Endothelial cell of umbilical vein (primary cell): ENCODE results near the gene ZNF341. TPM values are rescaled to one million over a fixed set of nuclear protein-coding genes. Genes with fewer than 3 reads are reported as not detected.

Experiments
- BruUV-seq: library from RNA; stranded (reverse); fragments of 400-500 nt; replicated peaks from 2 replicates; lab custom pipeline; 2021; lab: Mats Ljungman, UMichigan
- CTCF ChIA-PET: fragments of 300-600, 350-600 bp; sonication (Branson Sonifier 250); formaldehyde crosslinking; loops from one replicate; lab custom pipeline; 2021; ENCODE audit warnings: antibody characterized with exemption, inconsistent platforms; lab: Charles Lee
- POLR2A ChIA-PET: fragments of 300-600, 350-600 bp; sonication (Branson Sonifier 250); formaldehyde crosslinking; loops from one replicate; lab custom pipeline; 2021; ENCODE audit warnings: antibody characterized with exemption, inconsistent platforms; lab: Charles Lee
- DNase-seq: peaks from one replicate; pipeline ENCODE4 v3.0.0-alpha.2; 2011; ENCODE audit warnings: low read depth, low spot score
- FAIRE-seq: peaks from 2 replicates; lab custom pipeline; 2011; peaks lifted over from hg19 to GRCh38; lab: Jason Lieb, UNC
- H2AFZ ChIP-seq: 2 replicates; pipeline ENCODE4 v1.6.0; 2012; ENCODE audit warnings: low read depth, low read length, control low read depth, inconsistent platforms
- H3K27ac ChIP-seq: 2 replicates; pipeline ENCODE4 v1.5.1; 2011; ENCODE audit warnings: low read depth, mild to moderate bottlenecking, control low read depth, low read length, moderate library complexity; ENCODE audit not compliant: insufficient read depth
- H3K27me3 ChIP-seq, 2 experiments: 2 replicates each; pipeline versions ENCODE4 v1.6.0 to v1.6.1; 2011; ENCODE audit warnings: low read length in 2 of 2, mixed read lengths in 1 of 2; ENCODE audit not compliant: control insufficient read depth in 2 of 2, insufficient read depth in 2 of 2
- H3K36me3 ChIP-seq, 2 experiments: 2 replicates in 1 of 2; 3 replicates in 1 of 2; pipeline ENCODE4 v1.5.1; 2011; ENCODE audit warnings: low read length in 2 of 2, mild to moderate bottlenecking in 1 of 2, moderate library complexity in 1 of 2; ENCODE audit not compliant: control insufficient read depth in 2 of 2, insufficient read depth in 2 of 2; ENCODE audit errors: extremely low read depth in 1 of 2
- H3K4me1 ChIP-seq: 3 replicates; pipeline ENCODE4 v1.5.1; 2011; ENCODE audit warnings: mild to moderate bottlenecking, low read length; ENCODE audit not compliant: control insufficient read depth, insufficient read depth; ENCODE audit errors: extremely low read depth
- H3K4me2 ChIP-seq: 2 replicates; pipeline ENCODE4 v1.6.1; 2011; ENCODE audit warnings: low read length, control low read depth, mixed read lengths; ENCODE audit not compliant: insufficient read depth
- H3K4me3 ChIP-seq, 3 experiments: fragments of 200-600 bp in 1 of 3; sonication (generic), shearing (Covaris generic) in 1 of 3; replicated peaks in 1 of 3; 2 replicates each; pipeline ENCODE4 v1.5.1; 2011 to 2016; ENCODE audit warnings: control low read depth in 3 of 3, low read length in 3 of 3, mild to moderate bottlenecking in 2 of 3, inconsistent platforms in 1 of 3, low read depth in 1 of 3, moderate library complexity in 1 of 3; ENCODE audit not compliant: insufficient read depth in 1 of 3
- H3K79me2 ChIP-seq: 2 replicates; pipeline ENCODE4 v1.6.0; 2012; ENCODE audit warnings: low read length, inconsistent platforms; ENCODE audit not compliant: control insufficient read depth, insufficient read depth
- H3K9ac ChIP-seq: replicated peaks from 2 replicates; pipeline ENCODE3; 2011; ENCODE audit warnings: low read length, control low read depth; ENCODE audit not compliant: insufficient read depth; ENCODE audit errors: extremely low read depth
- H3K9me1 ChIP-seq: replicated peaks from 3 replicates; pipeline ENCODE4 v1.6.0; 2011; ENCODE audit warnings: mild to moderate bottlenecking, low read length; ENCODE audit not compliant: control insufficient read depth, insufficient read depth; ENCODE audit errors: extremely low read depth
- H3K9me3 ChIP-seq: replicated peaks from 2 replicates; pipeline ENCODE4 v1.5.1; 2012; ENCODE audit warnings: low read length, inconsistent platforms; ENCODE audit not compliant: control insufficient read depth, insufficient read depth
- H4K20me1 ChIP-seq: replicated peaks from 2 replicates; pipeline ENCODE3; 2011; ENCODE audit warnings: mild to moderate bottlenecking, low read length; ENCODE audit not compliant: control insufficient read depth, insufficient read depth; ENCODE audit errors: extremely low read depth
- EZH2 ChIP-seq: IDR thresholded peaks from 2 replicates; pipeline ENCODE4 v1.6.1; 2012; ENCODE audit warnings: borderline replicate concordance, low read depth, mild to moderate bottlenecking, moderate library complexity, low read length, inconsistent platforms; ENCODE audit not compliant: severe bottlenecking
- FOS ChIP-seq: IDR thresholded peaks from 2 replicates; pipeline ENCODE4 v1.6.1; 2011; ENCODE audit warnings: mild to moderate bottlenecking, low read length, moderate library complexity, borderline replicate concordance; ENCODE audit not compliant: insufficient read depth
- GATA2 ChIP-seq: IDR thresholded peaks from 2 replicates; pipeline ENCODE4 v1.7.0; 2011; ENCODE audit warnings: low read depth, mild to moderate bottlenecking, moderate library complexity, mixed read lengths, low read length; ENCODE audit not compliant: insufficient read length, insufficient read depth
- JUN ChIP-seq: IDR thresholded peaks from 2 replicates; pipeline ENCODE4 v1.6.1; 2011; ENCODE audit warnings: borderline replicate concordance, low read depth; ENCODE audit not compliant: insufficient read length, insufficient read depth
- MYC ChIP-seq: IDR thresholded peaks from one replicate; pipeline ENCODE4 v1.6.1; 2011; ENCODE audit warnings: mild to moderate bottlenecking, low read depth, low read length
- POLR2A ChIP-seq: IDR thresholded peaks from 2 replicates; pipeline ENCODE4 v1.6.1; 2012; ENCODE audit warnings: low read depth, mild to moderate bottlenecking, control low read depth, low read length
- POLR2AphosphoS5 ChIP-seq: IDR thresholded peaks from 2 replicates; pipeline ENCODE4 v1.6.1; 2012; ENCODE audit warnings: low read depth, mild to moderate bottlenecking, control low read depth, low read length, moderate library complexity; ENCODE audit not compliant: insufficient read depth
- dilution Hi-C: fragments of 300-500 bp; cut with MboI; formaldehyde crosslinking; loops from one replicate; pipeline ENCODE4 v1.15.0; 2019; ENCODE audit warnings: low sequenced_read_pairs; ENCODE audit not compliant: extremely low pct_ligation_motif_present
- intact Hi-C: fragments of 100-400 bp; cut with micrococcal nuclease; formaldehyde crosslinking; loops from one replicate; pipeline ENCODE4 v1.10.0; 2022
- polyA plus RNA-seq, 4 experiments: library from polyadenylated mRNA; depleted of rRNA in 3 of 4; stranded (reverse) in 3 of 4; unstranded in 1 of 4; fragments of >200 nt; gene quantifications; 2 replicates each; pipeline versions ENCODE4 v1.2.1 to v1.2.3, GENCODE V29; 2011 to 2012; ENCODE audit warnings: missing spikeins in 1 of 4
- total RNA-seq: library from RNA; stranded (reverse); gene quantifications from 2 replicates; pipeline ENCODE4 v1.2.3, GENCODE V29; 2021
- TF ChIP-seq, protein P1 (sequence below), 2 donors: IDR thresholded peaks; 1 replicate in 1 of 2; 2 replicates in 1 of 2; pipeline ENCODE4 v1.5.1; 2011; ENCODE audit warnings: low read length in 2 of 2, mild to moderate bottlenecking in 2 of 2, moderate library complexity in 2 of 2, control low read depth in 1 of 2, inconsistent platforms in 1 of 2, low read depth in 1 of 2; ENCODE audit not compliant: insufficient read depth in 1 of 2; ENCODE audit errors: extremely low read depth in 1 of 2
- TF ChIP-seq, protein P2 (sequence below): IDR thresholded peaks from 2 replicates; pipeline ENCODE4 v1.6.1; 2011; ENCODE audit not compliant: insufficient read depth, insufficient read length

The ZNF341 gene
- total and polyA plus RNA-seq, 2 donors (not counting 3 experiments of a cell fraction or from before 2014, with no cell fraction given): 4.9 TPM

- H3K27ac ChIP-seq: no peak overlapping the region
- BruUV-seq: no TSS peak
- TF ChIP-seq JUN (no peak), FOS (no peak), EZH2 (no peak), POLR2AphosphoS5 (no peak), POLR2A (no peak), MYC (no peak)
- no peaks in the 10 kb centered on the region for H3K9me3 ChIP-seq
- H3K4me2 ChIP-seq: no peak overlapping the region
- ChIA-PET POLR2A (no interaction called here), CTCF (no interaction called here)
- FAIRE-seq: no peak
- H3K36me3 ChIP-seq: peaks cover 0 to 2% of the 10 kb centered on the region in 2 experiments
- intact Hi-C loops (no loop called here), dilution Hi-C loops (no loop called here)
- H2AFZ ChIP-seq: no peak overlapping the region
- H3K27me3 ChIP-seq: no peaks in the 10 kb centered on the region
- H3K79me2 ChIP-seq: no peaks in the 10 kb centered on the region
- no peak for DNase-seq
- H3K4me3 ChIP-seq: no peak overlapping the region
- H4K20me1 ChIP-seq: no peaks in the 10 kb centered on the region
- no peaks in the 10 kb centered on the region for H3K9me1 ChIP-seq
- H3K9ac ChIP-seq: no peak overlapping the region
- peaks cover 2% of the 10 kb centered on the region for H3K4me1 ChIP-seq
Observed at GRCh38 chr20:33716498-33716897, 15.3 kb upstream of the ZNF341 start.

- intact Hi-C loops: no loop called here
- H3K9ac ChIP-seq: no peak overlapping the region
- no peak for DNase-seq
- peak overlapping the region; percentile 14 for H3K4me2 ChIP-seq
- ChIA-PET CTCF (interaction anchor here (1.0 to 2.7 kb wide), 5 partner anchors 12 to 195 kb away, joined by 3 to 10 read pairs (median 4); partner anchors contain the start of gene ZNF341), POLR2A (no interaction called here)
- peaks cover 2% of the 10 kb centered on the region for H3K4me1 ChIP-seq
- no peaks in the 10 kb centered on the region for H3K27me3 ChIP-seq
- dilution Hi-C loops: no loop called here
- FAIRE-seq: no peak
- H3K9me3 ChIP-seq: no peaks in the 10 kb centered on the region
- no peaks in the 10 kb centered on the region for H3K9me1 ChIP-seq
- TSS peak; percentile 85 for BruUV-seq
- no peaks in the 10 kb centered on the region for H4K20me1 ChIP-seq
- TF ChIP-seq EZH2: no peak
- TF ChIP-seq GATA2: no peak
- TF ChIP-seq MYC: no peak
- TF ChIP-seq POLR2A: no peak
- no peak for TF ChIP-seq JUN
- TF ChIP-seq POLR2AphosphoS5: no peak
- TF ChIP-seq, protein P1, sequence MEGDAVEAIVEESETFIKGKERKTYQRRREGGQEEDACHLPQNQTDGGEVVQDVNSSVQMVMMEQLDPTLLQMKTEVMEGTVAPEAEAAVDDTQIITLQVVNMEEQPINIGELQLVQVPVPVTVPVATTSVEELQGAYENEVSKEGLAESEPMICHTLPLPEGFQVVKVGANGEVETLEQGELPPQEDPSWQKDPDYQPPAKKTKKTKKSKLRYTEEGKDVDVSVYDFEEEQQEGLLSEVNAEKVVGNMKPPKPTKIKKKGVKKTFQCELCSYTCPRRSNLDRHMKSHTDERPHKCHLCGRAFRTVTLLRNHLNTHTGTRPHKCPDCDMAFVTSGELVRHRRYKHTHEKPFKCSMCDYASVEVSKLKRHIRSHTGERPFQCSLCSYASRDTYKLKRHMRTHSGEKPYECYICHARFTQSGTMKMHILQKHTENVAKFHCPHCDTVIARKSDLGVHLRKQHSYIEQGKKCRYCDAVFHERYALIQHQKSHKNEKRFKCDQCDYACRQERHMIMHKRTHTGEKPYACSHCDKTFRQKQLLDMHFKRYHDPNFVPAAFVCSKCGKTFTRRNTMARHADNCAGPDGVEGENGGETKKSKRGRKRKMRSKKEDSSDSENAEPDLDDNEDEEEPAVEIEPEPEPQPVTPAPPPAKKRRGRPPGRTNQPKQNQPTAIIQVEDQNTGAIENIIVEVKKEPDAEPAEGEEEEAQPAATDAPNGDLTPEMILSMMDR (IDR thresholded peaks at IDR 0.05; ENCODE audit: extremely low read depth in 1 of 2, insufficient read depth in 1 of 2, low read depth in 1 of 2, low read length in 2 of 2): no peak
- no peak for TF ChIP-seq FOS
- TF ChIP-seq, protein P2, sequence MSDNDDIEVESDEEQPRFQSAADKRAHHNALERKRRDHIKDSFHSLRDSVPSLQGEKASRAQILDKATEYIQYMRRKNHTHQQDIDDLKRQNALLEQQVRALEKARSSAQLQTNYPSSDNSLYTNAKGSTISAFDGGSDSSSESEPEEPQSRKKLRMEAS: no peak
- no peaks in the 10 kb centered on the region for H3K36me3 ChIP-seq
- no peak overlapping the region for H3K27ac ChIP-seq
- H3K4me3 ChIP-seq: peak overlapping the region in 2 of 3 experiments; percentile 34 to 68
- H2AFZ ChIP-seq: peak overlapping the region; percentile 67
- H3K79me2 ChIP-seq: no peaks in the 10 kb centered on the region
Observed at GRCh38 chr20:33719277-33719988, 12.4 kb upstream of the ZNF341 start.
